ENCODE data around the gene ACVR1. TPM values are rescaled to one million over a fixed set of nuclear protein-coding genes. Genes with fewer than 3 reads are reported as not detected.

The ACVR1 gene
- total and polyA plus RNA-seq, 2 of the 13 experiments (the other 11 are each of a cell fraction or from before 2014, with no cell fraction given), result 2.3 to 5.4 TPM

DNA sequence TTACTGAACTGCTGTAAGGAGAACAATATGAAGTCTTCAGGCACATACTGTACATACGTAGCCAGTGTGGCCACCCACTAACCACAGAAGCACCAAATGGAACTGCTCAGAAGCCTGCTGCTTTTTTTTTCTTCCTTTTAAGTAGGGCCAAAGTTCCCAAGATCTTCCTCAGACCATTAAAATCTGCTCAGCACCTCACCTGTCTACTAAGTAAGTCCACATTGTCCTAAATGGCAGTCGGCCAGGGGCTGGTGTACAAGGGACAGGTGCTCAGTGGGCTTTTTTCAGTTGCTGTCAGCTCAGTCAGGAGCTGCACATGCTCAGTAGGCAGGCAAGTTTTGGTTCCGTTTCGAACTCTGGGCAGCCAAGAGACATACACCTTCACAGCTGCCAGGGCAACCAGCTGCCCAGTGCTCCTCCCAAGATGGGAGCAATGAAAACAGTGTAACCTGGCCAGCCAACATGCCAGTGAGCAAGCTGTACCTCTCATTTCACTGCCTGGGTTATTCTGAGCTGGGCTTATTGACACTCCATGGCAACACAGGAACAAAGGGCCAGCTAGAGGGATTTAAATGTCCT lies 86.1 kb downstream of the ACVR1 start:
- peaks cover 14% of the 10 kb centered on the region for H3K4me1 ChIP-seq (ENCODE audit: insufficient read depth, low read length)
- H2AFZ ChIP-seq (ENCODE audit: low read length), result no peak overlapping the region
- FAIRE-seq, result no peak
- H3K4me2 ChIP-seq (ENCODE audit: low read depth, low read length), result no peak overlapping the region
- no peak overlapping the region for H3K27ac ChIP-seq (ENCODE audit: extremely low read length, insufficient read depth, low read length)
- DNase-seq (ENCODE audit: low spot score), result no peak
- TF ChIP-seq TFDP1 (CRISPR knock-in tag; IDR thresholded peaks at IDR 0.05; ENCODE audit: borderline replicate concordance) (no peak), TMF1 (CRISPR knock-in tag; IDR thresholded peaks at IDR 0.05; ENCODE audit: low read depth) (no peak), ZBTB33 (CRISPR knock-in tag; IDR thresholded peaks at IDR 0.05) (no peak)
- TF ChIP-seq, protein P1, sequence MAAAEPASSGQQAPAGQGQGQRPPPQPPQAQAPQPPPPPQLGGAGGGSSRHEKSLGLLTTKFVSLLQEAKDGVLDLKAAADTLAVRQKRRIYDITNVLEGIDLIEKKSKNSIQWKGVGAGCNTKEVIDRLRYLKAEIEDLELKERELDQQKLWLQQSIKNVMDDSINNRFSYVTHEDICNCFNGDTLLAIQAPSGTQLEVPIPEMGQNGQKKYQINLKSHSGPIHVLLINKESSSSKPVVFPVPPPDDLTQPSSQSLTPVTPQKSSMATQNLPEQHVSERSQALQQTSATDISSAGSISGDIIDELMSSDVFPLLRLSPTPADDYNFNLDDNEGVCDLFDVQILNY (CRISPR knock-in tag; conservative IDR thresholded peaks at IDR 0.05), result no peak
- in situ Hi-C loops (cut with HindIII; ENCODE audit: extremely low pct_ligation_motif_present, low pct_unique_long_range_greater_than_20kb) (no loop called here), intact Hi-C loops (cut with micrococcal nuclease; ENCODE audit: unreplicated experiment) (no loop called here)
- H3K9ac ChIP-seq (ENCODE audit: insufficient read depth, low read depth, low read length), result no peak overlapping the region
- no peaks in the 10 kb centered on the region for H3K27me3 ChIP-seq (ENCODE audit: control insufficient read depth in 1 of 2, insufficient read depth in 2 of 2, low read length in 2 of 2)
- no TSS peak for BruUV-seq (replicated peaks)
- H3K4me3 ChIP-seq (replicated peaks in 1 of 3; ENCODE audit: insufficient read depth in 1 of 3, low read depth in 2 of 3, low read length in 3 of 3), result no peak overlapping the region
- ChIA-PET CTCF (ENCODE audit: low intra/inter-chr PET ratio, low total read pairs) (no interaction called here), POLR2A (no interaction called here)
- H3K36me3 ChIP-seq (replicated peaks in 1 of 2; ENCODE audit: control insufficient read depth in 1 of 2, insufficient read depth in 2 of 2, low read length in 2 of 2), result no peaks in the 10 kb centered on the region; a peak in 1 of 5 replicates
- no peaks in the 10 kb centered on the region for H3K79me2 ChIP-seq (ENCODE audit: insufficient read depth, low read length)
- no peaks in the 10 kb centered on the region for H3K9me3 ChIP-seq (ENCODE audit: low read length)
- H4K20me1 ChIP-seq (ENCODE audit: insufficient read depth, low read length), result no peaks in the 10 kb centered on the region
- WGBS (ENCODE audit: low lambda C conversion rate), result 90% methylated on average over 4 of the region's 4 CpGs
- ATAC-seq, result 0 out of 3 replicates have a peak, but pooled peaks have one; percentile 46
